WI38 (cell line): ENCODE results near the gene PRR5L.

Experiments used
- H3K4me3 ChIP-seq: 2 replicates; pipeline ENCODE4 v1.5.1; 2011; ENCODE audit warnings: low read depth, mild to moderate bottlenecking, control low read depth, low read length
- TF ChIP-seq, protein P1 (sequence below): IDR thresholded peaks from 2 replicates; pipeline ENCODE4 v1.5.1; 2012; ENCODE audit warnings: low read depth, mild to moderate bottlenecking, control low read depth, low read length

PRR5L gene

DNA sequence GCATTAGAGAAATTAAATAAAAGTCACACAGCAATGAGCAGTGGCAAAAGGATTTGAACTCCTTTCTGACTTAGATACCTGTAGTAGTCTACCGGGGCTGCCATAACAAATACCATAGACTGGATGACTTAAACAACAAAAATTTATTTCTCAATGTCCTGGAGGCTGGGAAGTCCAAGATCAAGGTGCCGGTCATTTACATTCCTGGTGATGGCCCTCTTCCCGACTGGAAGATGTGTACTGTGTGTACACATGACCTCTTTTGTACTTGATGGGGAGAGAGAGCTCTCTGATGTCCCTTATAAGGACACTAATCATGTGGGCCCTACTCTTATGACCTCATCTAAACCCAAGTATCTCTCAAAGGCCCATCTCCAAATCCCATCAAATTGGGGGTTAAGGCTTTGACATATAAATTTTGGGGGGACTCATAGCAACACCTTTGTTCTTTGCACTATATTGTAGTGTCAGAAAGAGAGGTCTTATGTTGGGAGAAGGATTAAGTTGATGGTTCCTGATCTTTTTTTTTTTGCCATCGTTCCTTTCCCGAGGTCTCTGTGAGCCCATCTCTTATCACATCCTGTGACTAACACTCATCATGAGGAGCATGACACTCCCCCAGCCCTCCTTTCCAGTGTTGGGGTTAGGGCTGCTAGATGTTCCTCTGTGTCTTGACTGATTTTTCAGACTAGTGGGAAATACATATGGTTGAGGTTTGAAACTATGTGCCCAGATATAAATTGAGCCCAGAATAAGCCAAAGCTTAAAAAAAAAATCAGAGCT lies 109.7 kb downstream of the PRR5L start:
- TF ChIP-seq, protein P1, sequence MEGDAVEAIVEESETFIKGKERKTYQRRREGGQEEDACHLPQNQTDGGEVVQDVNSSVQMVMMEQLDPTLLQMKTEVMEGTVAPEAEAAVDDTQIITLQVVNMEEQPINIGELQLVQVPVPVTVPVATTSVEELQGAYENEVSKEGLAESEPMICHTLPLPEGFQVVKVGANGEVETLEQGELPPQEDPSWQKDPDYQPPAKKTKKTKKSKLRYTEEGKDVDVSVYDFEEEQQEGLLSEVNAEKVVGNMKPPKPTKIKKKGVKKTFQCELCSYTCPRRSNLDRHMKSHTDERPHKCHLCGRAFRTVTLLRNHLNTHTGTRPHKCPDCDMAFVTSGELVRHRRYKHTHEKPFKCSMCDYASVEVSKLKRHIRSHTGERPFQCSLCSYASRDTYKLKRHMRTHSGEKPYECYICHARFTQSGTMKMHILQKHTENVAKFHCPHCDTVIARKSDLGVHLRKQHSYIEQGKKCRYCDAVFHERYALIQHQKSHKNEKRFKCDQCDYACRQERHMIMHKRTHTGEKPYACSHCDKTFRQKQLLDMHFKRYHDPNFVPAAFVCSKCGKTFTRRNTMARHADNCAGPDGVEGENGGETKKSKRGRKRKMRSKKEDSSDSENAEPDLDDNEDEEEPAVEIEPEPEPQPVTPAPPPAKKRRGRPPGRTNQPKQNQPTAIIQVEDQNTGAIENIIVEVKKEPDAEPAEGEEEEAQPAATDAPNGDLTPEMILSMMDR = no peak
- no peak overlapping the region for H3K4me3 ChIP-seq

GRCh38 chr11:36407356-36407755 lies 111.3 kb downstream of the PRR5L start:
- TF ChIP-seq, protein P1 = no peak
- no peak overlapping the region for H3K4me3 ChIP-seq

DNA sequence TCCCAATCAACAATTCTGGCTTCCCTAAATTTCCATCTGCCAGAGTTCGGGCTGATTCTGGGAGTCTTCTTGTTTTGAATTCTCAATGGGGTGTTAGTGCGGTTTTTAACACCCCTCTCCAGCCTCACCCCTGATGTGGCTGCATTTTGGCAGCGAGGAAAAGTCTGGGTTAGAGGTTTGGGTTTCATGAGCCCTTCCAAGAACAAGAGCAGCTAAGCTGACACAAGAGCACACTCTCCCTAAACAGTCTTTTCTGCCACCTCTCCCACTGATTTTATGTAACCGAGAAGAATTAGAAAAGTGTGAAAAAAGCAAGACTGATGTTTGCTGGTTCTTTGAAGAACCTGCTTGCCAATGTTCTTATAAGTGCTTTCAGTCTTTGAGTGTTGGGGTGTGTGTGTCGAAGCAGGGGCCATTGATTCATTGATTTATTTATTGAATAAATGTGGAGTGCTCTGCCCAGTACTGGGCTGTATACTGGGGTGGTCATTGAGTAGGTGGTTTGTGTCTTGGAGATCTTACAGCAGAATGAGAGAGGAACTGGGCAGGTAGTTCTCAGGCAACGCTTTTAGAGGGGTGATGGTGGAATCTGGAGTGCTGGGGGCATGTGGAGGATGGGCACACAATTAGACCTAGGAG lies 112.5 kb downstream of the PRR5L start:
- TF ChIP-seq, protein P1 = no peak
- H3K4me3 ChIP-seq = no peak overlapping the region

DNA sequence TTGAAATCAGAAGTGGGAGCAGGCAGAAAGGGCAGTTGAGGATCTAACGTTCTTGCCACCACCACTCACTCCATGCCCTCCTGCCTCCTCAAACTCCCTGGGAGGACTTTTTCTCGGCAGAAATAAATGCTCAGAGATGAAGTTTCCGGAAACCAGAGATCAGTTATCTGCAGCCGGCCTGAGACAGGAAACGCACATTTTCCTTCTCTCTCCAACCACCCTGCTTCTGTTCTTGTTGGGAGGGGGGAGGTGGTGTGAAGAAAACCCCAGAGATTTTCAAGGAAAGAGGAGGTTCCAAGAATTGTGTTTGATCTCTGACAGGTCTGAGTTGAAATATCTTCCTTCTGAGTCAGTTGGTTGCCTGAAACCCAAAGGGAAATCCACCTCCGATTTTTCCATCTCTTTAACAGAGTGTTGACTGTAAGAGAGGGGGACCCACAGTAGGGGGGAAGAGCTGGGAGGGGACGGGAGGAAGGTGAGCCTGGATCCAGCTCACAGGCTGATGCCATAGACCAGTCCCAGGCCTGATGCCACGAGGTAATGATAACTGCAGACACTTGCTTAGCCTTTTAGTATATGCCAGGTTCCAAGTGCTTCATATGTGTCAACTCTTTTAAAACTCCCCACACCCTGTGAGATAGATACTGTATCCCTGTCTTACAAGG lies 113.2 kb downstream of the PRR5L start:
- no peak overlapping the region for H3K4me3 ChIP-seq
- TF ChIP-seq, protein P1 = no peak

DNA sequence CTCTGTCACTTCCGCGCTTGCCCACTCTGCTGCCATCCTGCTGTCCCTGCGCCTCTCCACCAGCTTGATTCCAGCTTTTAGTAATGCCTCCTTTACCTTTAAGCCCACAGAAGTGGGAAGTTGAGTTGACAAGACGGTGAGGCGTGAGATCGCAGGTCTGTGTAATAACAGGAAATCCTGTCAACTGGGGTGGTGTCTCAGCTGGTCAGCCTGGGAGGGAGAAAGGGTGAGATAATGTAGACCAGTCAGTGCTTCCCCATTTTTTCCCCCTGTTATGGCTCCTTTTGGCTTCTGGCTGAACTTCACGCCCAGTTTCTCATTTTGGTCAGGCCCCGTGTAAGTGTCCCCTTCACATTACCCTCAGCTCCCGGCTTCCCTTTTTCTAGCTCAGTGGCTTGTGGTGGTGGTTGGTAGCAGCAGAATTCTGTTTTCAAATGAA lies 115.1 kb downstream of the PRR5L start:
- TF ChIP-seq, protein P1 = no peak
- H3K4me3 ChIP-seq = no peak overlapping the region

GRCh38 chr11:36412781-36413383 lies 116.8 kb downstream of the PRR5L start:
- no peak overlapping the region for H3K4me3 ChIP-seq
- TF ChIP-seq, protein P1 = no peak

- TF ChIP-seq, protein P1 = no peak
- H3K4me3 ChIP-seq = no peak overlapping the region
Observed at GRCh38 chr11:36417154-36417553, 121.1 kb downstream of the PRR5L start.
